WERI-Rb-1 (cell line): ENCODE measurements around the gene ARMC9.
A peak's percentile ranks its signal among the peaks of the same experiment; 100 is the strongest.

Source experiments
- DNase-seq: peaks from one replicate; pipeline ENCODE4 v3.0.0-alpha.2; 2020
- H3K27ac ChIP-seq: fragments of 250-450 bp; sonication (Bioruptor Pico); 2 replicates; pipeline ENCODE4 v1.5.1; 2020; ENCODE audit warnings: mild to moderate bottlenecking, moderate library complexity
- H3K27me3 ChIP-seq: fragments of 250-450 bp; sonication (Bioruptor Pico); 2 replicates; pipeline ENCODE4 v1.5.1; 2021; ENCODE audit warnings: mild to moderate bottlenecking, low read depth, moderate library complexity; ENCODE audit not compliant: insufficient read depth, severe bottlenecking
- H3K36me3 ChIP-seq: fragments of 250-450 bp; sonication (Bioruptor Pico); 2 replicates; pipeline ENCODE4 v1.5.1; 2020; ENCODE audit warnings: mild to moderate bottlenecking, moderate library complexity
- H3K4me3 ChIP-seq: 2 replicates; pipeline ENCODE4 v1.5.1; 2011; ENCODE audit warnings: low read depth, mild to moderate bottlenecking, control low read depth, low read length
- H3K9me3 ChIP-seq: fragments of 250-450 bp; sonication (Bioruptor Pico); 2 replicates; pipeline ENCODE4 v1.5.1; 2021; ENCODE audit warnings: mild to moderate bottlenecking, moderate library complexity; ENCODE audit not compliant: severe bottlenecking
- CTCF ChIP-seq: IDR thresholded peaks from 2 replicates; pipeline ENCODE4 v1.5.1; 2011; ENCODE audit warnings: low read depth, mild to moderate bottlenecking, control low read depth, inconsistent platforms, low read length

Gene ARMC9

GRCh38 chr2:231393149-231394131, 195.0 kb downstream of the ARMC9 start:
- DNase-seq, result peak; percentile 49
- TF ChIP-seq CTCF, result peak; percentile 55
- Histone ChIP-seq H3K9me3 (no peaks in the 10 kb centered on the region), H3K27ac (no peak overlapping the region), H3K27me3 (no peaks in the 10 kb centered on the region), H3K4me3 (no peak overlapping the region), H3K36me3 (no peaks in the 10 kb centered on the region)

GRCh38 chr2:231394211-231395141, 196.0 kb downstream of the ARMC9 start:
- no peaks in the 10 kb centered on the region for H3K36me3 ChIP-seq
- H3K27ac ChIP-seq, result no peak overlapping the region
- no peaks in the 10 kb centered on the region for H3K9me3 ChIP-seq
- H3K4me3 ChIP-seq, result no peak overlapping the region
- no peak for DNase-seq
- peak; percentile 57 for TF ChIP-seq CTCF
- no peaks in the 10 kb centered on the region for H3K27me3 ChIP-seq

GRCh38 chr2:231395188-231396057, 197.0 kb downstream of the ARMC9 start, which contains the start of gene B3GNT7:
Gene B3GNT7 (plus strand): TSS chr2:231395710. CDS start chr2:231395804, 94 bp downstream.
- Histone ChIP-seq H3K9me3 (no peaks in the 10 kb centered on the region), H3K4me3 (no peak within 1 kb of the TSS), H3K36me3 (no peaks in the 10 kb centered on the region), H3K27me3 (no peaks in the 10 kb centered on the region), H3K27ac (no peak within 1 kb of the TSS)
- DNase-seq, result no peak
- no peak for TF ChIP-seq CTCF

GRCh38 chr2:231396058-231396821, 197.8 kb downstream of the ARMC9 start:
- Histone ChIP-seq H3K9me3 (no peaks in the 10 kb centered on the region), H3K27me3 (no peaks in the 10 kb centered on the region), H3K36me3 (no peaks in the 10 kb centered on the region), H3K4me3 (no peak overlapping the region), H3K27ac (no peak overlapping the region)
- no peak for TF ChIP-seq CTCF
- DNase-seq, result no peak
